ENCODE measurements around the gene PTF1A.

PTF1A gene

DNA sequence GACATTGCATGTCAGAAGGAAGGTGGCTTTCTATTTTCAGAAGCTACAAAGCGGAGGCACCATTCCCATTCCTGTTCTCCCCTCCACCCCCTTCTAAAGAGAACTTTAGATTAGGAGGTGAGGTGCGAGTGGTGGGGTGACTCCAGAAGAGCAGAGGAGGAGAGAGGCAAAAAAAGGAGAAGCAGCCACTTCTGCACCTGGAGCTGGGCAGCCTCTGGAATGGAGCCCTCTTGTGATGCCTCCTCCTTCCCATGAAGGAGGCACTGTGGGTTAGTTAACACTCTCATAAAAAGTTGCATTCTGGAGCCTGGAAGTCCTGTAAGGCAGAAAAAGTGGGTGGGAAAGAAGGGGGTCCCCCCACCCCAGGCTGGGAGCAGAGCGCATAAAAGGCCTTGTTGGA lies 4.8 kb downstream of the PTF1A start:
- Histone ChIP-seq H3K9me2 (replicated peaks; ENCODE audit: insufficient read depth, low read length) (no peaks in the 10 kb centered on the region), H3K4me3 (ENCODE audit: insufficient read depth, low read length, poor library complexity, severe bottlenecking) (no peak overlapping the region), H3K9me3 (ENCODE audit: insufficient read depth, low read length) (no peaks in the 10 kb centered on the region), H3K9ac (ENCODE audit: low read length) (no peak overlapping the region), H3F3A (ENCODE audit: insufficient read depth) (no peaks in the 10 kb centered on the region), H3K27me3 (ENCODE audit: low read length) (no peaks in the 10 kb centered on the region), H3K27ac (ENCODE audit: low read depth, low read length) (no peak overlapping the region), H2AFZ (ENCODE audit: low read depth, low read length, severe bottlenecking) (no peak overlapping the region), H3K4me2 (ENCODE audit: low read depth, low read length, poor library complexity, severe bottlenecking) (no peak overlapping the region), H4K20me1 (ENCODE audit: low read depth, low read length) (no peaks in the 10 kb centered on the region), H3K79me2 (ENCODE audit: insufficient read depth, low read length) (no peaks in the 10 kb centered on the region), H3K36me3 (ENCODE audit: low read length) (no peaks in the 10 kb centered on the region)
- TF ChIP-seq, protein P1, sequence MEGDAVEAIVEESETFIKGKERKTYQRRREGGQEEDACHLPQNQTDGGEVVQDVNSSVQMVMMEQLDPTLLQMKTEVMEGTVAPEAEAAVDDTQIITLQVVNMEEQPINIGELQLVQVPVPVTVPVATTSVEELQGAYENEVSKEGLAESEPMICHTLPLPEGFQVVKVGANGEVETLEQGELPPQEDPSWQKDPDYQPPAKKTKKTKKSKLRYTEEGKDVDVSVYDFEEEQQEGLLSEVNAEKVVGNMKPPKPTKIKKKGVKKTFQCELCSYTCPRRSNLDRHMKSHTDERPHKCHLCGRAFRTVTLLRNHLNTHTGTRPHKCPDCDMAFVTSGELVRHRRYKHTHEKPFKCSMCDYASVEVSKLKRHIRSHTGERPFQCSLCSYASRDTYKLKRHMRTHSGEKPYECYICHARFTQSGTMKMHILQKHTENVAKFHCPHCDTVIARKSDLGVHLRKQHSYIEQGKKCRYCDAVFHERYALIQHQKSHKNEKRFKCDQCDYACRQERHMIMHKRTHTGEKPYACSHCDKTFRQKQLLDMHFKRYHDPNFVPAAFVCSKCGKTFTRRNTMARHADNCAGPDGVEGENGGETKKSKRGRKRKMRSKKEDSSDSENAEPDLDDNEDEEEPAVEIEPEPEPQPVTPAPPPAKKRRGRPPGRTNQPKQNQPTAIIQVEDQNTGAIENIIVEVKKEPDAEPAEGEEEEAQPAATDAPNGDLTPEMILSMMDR (IDR thresholded peaks at IDR 0.05; ENCODE audit: insufficient read depth, low read length, poor library complexity, severe bottlenecking) = no peak
- no peak for TF ChIP-seq EZH2phosphoT487 (conservative IDR thresholded peaks at IDR 0.05; ENCODE audit: low read length)

DNA sequence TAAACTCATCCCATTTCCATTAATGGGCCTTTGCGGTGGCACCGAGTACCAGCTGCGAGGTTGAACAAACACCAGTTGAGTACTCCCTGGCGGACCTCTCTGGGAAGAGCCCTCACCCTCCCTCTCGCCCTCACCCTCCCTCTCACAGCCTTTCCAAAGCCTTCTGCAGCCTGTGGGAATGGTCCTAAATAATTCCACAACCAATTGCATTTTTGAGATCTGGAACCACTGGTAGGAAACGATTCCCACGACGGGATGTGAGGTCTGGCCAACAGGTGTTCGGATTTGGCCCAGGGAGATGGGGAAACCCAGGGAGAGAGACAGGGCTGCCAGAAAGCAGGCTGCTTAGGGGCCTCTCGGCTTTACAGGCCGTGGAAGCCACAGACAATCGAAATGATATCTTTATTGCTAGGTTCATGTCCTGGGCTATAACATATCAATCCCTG lies 5.3 kb downstream of the PTF1A start:
- H3K4me3 ChIP-seq (ENCODE audit: insufficient read depth, low read length, poor library complexity, severe bottlenecking) = no peak overlapping the region
- no peak overlapping the region for H3K27ac ChIP-seq (ENCODE audit: low read depth, low read length)
- H3K79me2 ChIP-seq (ENCODE audit: insufficient read depth, low read length) = no peaks in the 10 kb centered on the region

DNA sequence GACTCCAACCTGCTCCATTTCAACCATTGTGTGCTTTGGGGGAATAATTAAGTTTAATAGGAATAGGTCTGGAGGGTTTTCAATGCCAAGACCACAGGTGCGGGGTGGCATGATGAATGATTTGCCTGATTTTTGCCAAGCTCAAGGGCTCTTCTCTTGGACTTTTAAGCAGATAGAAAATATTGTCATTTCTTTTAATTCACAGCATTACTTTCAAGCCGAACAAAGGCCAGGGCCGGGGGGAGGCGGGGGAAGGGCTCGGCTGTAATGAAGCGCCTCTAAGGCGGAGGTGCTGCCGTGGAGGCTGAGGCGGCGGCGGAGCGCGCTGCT lies 6.5 kb downstream of the PTF1A start:
- no peaks in the 10 kb centered on the region for H3K27me3 ChIP-seq (ENCODE audit: low read length)
- no peaks in the 10 kb centered on the region for H3K9me2 ChIP-seq (replicated peaks; ENCODE audit: insufficient read depth, low read length)
- no peak overlapping the region for H3K4me2 ChIP-seq (ENCODE audit: low read depth, low read length, poor library complexity, severe bottlenecking)
- H3K79me2 ChIP-seq (ENCODE audit: insufficient read depth, low read length) = no peaks in the 10 kb centered on the region
- no peak for TF ChIP-seq EZH2phosphoT487 (conservative IDR thresholded peaks at IDR 0.05; ENCODE audit: low read length)
- TF ChIP-seq, protein P1 (IDR thresholded peaks at IDR 0.05; ENCODE audit: insufficient read depth, low read length, poor library complexity, severe bottlenecking) = no peak
- H3K9ac ChIP-seq (ENCODE audit: low read length) = no peak overlapping the region
- no peaks in the 10 kb centered on the region for H4K20me1 ChIP-seq (ENCODE audit: low read depth, low read length)
- no peaks in the 10 kb centered on the region for H3K9me3 ChIP-seq (ENCODE audit: insufficient read depth, low read length)
- H2AFZ ChIP-seq (ENCODE audit: low read depth, low read length, severe bottlenecking) = no peak overlapping the region
- no peak overlapping the region for H3K27ac ChIP-seq (ENCODE audit: low read depth, low read length)
- H3F3A ChIP-seq (ENCODE audit: insufficient read depth) = no peaks in the 10 kb centered on the region
- no peaks in the 10 kb centered on the region for H3K36me3 ChIP-seq (ENCODE audit: low read length)
- H3K4me3 ChIP-seq (ENCODE audit: insufficient read depth, low read length, poor library complexity, severe bottlenecking) = no peak overlapping the region

More for the DNA sequence above, 5.3 kb downstream of the PTF1A start:
- TF ChIP-seq, protein P1 (IDR thresholded peaks at IDR 0.05; ENCODE audit: insufficient read depth, low read length, poor library complexity, severe bottlenecking) = no peak
- no peak for TF ChIP-seq EZH2phosphoT487 (conservative IDR thresholded peaks at IDR 0.05; ENCODE audit: low read length)
- no peaks in the 10 kb centered on the region for H3K9me2 ChIP-seq (replicated peaks; ENCODE audit: insufficient read depth, low read length)
- no peaks in the 10 kb centered on the region for H3F3A ChIP-seq (ENCODE audit: insufficient read depth)
- H3K36me3 ChIP-seq (ENCODE audit: low read length) = no peaks in the 10 kb centered on the region
- no peaks in the 10 kb centered on the region for H3K27me3 ChIP-seq (ENCODE audit: low read length)
- H3K4me2 ChIP-seq (ENCODE audit: low read depth, low read length, poor library complexity, severe bottlenecking) = no peak overlapping the region
- no peak overlapping the region for H2AFZ ChIP-seq (ENCODE audit: low read depth, low read length, severe bottlenecking)
- H3K9me3 ChIP-seq (ENCODE audit: insufficient read depth, low read length) = no peaks in the 10 kb centered on the region
- no peak overlapping the region for H3K9ac ChIP-seq (ENCODE audit: low read length)
- no peaks in the 10 kb centered on the region for H4K20me1 ChIP-seq (ENCODE audit: low read depth, low read length)

Measured in SU-DHL-6 (cell line).